Left colon (tissue), 2 donors: ENCODE results near the gene NPSR1. TPM values are rescaled to one million over a fixed set of nuclear protein-coding genes. Genes with fewer than 3 reads are reported as not detected.
"Not testable (repeated sequence)": the region's sequence is repeated elsewhere in the genome, so short reads cannot be mapped to it uniquely, and the experiment has no call there.

Experiments
- ATAC-seq: fragments of 200-7000 bp; cut with Tn5 transposase; one replicate; pipeline ENCODE4 v1.9.1; 2020; ENCODE audit warnings: mild to moderate bottlenecking, moderate library complexity
- DNase-seq, 2 donors: peaks; one replicate each; pipeline ENCODE4 v3.0.0-alpha.2; 2020
- intact Hi-C, 2 donors: fragments of 100-400 bp; cut with DNase I in 1 of 2; cut with micrococcal nuclease in 1 of 2; formaldehyde crosslinking; loops; one replicate each; pipeline versions ENCODE4 v1.11.2 to v1.14.0; 2022; cut with DNase I, micrococcal nuclease
- long read RNA-seq: library from polyadenylated mRNA; unstranded; transcript quantifications from one replicate; pipeline ENCODE4 v2.0.0, GENCODE V29; 2021
- total RNA-seq, 2 donors: library from RNA; stranded (reverse); fragmentation: NEBNext Ultra II Directional; extraction: Animal tissue kit (Norgen Biotek cat#: 25700); gene quantifications; one replicate each; pipeline ENCODE4 v1.2.1, GENCODE V29; 2021
- donor health status: DM: no; HTN: no; CAD: no.
- donor health status: DM: yes; HTN: yes; CAD: no.

Gene NPSR1
- 1 to 10 TPM in 1 of 2 donors, not detected in 1; 1.2 TPM for total RNA-seq
- long read RNA-seq, partial matches to known transcripts, result 0 of 1 reads
- long read RNA-seq, other reads (novel, unspliced or antisense), result 0 of 1 reads

GRCh38 chr7:34657632-34658268, at the start of gene NPSR1:
Gene NPSR1, plus strand, starts transcription at chr7:34658218. Its CDS starts 195 bp downstream, at chr7:34658413.
- peak; percentile 72 for ATAC-seq
- intact Hi-C loops, result no loop called here
- DNase-seq, result no peak

DNA sequence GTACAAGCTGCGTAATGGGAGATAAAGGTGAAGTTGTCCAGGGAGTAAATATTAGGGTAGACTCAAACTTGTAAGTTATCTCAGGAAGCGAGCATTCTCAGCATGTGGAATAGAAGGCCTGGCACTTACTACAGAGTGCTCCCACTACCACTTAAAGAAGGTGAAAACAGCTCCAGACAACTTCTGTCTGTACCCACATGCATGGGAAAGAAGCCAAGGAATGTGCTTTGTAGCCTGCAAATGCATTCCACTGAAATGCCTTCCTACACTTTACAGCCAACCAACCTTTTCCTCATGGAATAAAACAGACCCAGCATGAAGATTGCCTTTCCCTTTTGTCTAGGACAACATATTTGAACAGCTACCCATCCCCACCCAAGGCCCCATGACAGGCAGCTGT, 45.4 kb upstream of the NPSR1 start:
- intact Hi-C loops, result no loop called here
- no peak for ATAC-seq
- DNase-seq, result no peak

DNA sequence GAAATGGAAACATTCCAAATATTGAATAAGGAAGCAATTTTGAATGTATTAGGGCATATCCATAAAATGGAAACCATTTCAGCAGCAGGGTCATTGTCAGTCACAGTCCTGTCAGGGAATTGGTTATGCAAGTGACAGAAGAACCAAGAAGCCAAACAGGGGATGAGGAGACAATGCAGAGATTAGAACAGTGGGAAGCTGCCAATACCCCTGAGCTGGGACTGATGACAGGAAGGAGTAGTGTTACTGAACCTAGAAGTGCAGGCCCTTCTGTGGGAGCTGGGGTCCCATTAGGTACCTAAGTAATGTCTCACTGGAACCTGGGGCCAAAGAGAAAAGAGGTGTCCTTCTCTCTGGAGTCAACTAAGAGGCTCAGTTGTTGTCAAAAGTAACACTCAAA, 37.6 kb upstream of the NPSR1 start:
- intact Hi-C loops, result no loop called here
- ATAC-seq (no peak), DNase-seq (no peak)

DNA sequence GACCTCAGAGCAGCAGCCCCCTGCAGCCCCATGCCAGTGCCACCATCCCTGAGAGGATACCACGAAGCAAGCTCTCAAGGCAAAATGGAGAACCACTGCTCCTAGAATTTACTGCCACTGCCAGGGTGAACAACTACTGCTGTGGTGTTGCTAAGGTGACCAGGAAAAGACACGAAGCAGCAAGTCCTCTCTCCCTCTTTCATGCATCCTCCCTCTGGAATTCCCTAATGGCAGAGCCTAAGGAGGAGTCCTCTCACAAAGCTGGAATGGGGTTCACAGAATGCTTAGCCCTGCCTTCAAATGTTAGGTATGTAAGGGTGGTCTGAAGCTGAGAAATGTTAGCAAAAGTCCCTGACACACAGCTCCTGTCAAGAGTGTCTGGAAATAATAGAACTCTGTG, 35.8 kb upstream of the NPSR1 start:
- no peak for ATAC-seq
- intact Hi-C loops, result no loop called here

DNA sequence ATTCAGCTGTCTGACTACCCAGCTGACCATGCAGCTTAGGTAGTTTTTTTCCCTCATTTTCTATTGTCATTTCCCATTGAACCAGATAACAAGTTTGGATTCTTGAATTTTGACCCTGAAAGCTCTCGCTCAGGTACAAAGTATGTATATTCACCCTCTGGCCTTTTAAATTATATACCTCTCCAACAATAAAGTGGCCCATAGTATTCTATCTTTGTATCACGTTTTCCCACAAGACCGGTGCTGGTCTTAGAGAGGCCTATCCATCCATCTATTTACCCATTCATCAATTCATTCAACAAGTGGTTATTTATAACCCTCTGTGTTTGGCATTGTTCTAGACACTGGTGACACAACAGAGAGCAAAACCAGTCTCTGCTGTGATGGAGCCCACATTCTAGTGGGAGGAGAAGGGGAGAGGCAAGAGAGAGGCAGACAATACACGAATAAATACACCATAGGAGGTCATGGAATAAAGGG, 35.2 kb upstream of the NPSR1 start:
- DNase-seq (no peak), ATAC-seq (no peak)
- intact Hi-C loops, result no loop called here

More for the DNA sequence above, 35.8 kb upstream of the NPSR1 start:
- DNase-seq, result no peak

DNA sequence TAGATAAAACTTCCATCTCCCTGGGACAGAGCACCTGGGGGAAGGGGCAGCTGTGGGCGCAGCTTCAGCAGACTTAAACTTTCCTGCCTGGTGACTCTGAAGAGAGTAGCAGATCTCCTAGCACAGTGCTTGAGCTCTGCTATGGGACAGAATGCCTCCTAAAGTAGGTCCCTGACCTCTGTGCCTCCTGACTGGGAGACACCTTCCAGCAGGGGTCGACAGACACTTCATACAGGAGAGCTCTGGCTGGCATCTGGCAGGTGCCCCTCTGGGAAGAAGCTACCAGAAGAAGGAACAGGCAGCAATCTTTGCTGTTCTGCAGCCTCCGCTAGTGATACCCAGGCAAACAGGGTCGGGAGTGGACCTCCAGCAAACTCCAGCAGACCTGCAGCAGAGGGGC, 29.4 kb upstream of the NPSR1 start:
- intact Hi-C loops, DNase-seq: not testable (repeated sequence)

DNA sequence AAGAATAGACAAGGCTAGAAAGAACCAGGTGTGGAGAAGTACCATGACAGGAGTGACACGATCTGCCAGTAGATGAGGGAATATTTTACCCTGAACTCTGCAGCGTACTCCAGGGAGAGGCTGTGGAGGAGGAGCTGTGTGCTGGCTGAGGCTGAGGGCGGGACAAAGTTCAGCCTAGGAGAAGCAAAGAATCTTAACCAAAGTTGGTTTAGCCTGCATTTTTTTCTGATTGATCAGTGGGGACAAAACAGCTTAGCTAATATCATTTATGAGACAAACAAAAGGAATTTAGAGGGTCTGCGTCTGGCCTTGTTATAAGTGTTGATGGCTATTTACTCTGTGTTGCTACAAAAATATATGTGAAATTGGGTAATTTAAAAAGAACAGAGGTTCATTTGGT, 5.2 kb upstream of the NPSR1 start:
- intact Hi-C loops, result no loop called here
- ATAC-seq (peak; percentile 83), DNase-seq (peak; percentile 34 to 38)

More for the DNA sequence above, 29.4 kb upstream of the NPSR1 start:
- ATAC-seq, result not testable (repeated sequence)

GRCh38 chr7:34653787-34654186, 4.2 kb upstream of the NPSR1 start:
- ATAC-seq (no peak), DNase-seq (no peak)
- intact Hi-C loops, result no loop called here

DNA sequence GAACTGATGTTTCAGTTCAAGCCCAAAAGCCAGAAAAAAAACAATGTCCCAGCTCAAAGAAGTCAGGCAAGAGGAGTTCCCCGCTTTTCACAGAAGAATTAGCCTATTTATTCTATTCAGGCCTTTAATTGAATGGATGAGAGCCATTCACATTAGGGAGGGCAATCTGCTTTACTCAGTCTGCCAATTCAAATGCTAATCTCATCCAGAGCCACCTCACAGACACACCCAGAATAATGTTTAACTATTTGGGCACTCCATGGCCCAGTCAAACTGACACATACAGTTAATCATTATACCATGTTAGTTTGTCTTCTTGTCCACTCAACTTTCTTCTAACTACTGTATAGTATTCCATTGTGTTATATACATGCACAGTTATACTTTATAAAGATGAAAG, 2.6 kb upstream of the NPSR1 start:
- intact Hi-C loops, result no loop called here
- peak; percentile 75 for ATAC-seq
- no peak for DNase-seq

GRCh38 chr7:34656041-34656440, 2.0 kb upstream of the NPSR1 start:
- ATAC-seq, result no peak
- intact Hi-C loops, result no loop called here
- DNase-seq, result no peak

DNA sequence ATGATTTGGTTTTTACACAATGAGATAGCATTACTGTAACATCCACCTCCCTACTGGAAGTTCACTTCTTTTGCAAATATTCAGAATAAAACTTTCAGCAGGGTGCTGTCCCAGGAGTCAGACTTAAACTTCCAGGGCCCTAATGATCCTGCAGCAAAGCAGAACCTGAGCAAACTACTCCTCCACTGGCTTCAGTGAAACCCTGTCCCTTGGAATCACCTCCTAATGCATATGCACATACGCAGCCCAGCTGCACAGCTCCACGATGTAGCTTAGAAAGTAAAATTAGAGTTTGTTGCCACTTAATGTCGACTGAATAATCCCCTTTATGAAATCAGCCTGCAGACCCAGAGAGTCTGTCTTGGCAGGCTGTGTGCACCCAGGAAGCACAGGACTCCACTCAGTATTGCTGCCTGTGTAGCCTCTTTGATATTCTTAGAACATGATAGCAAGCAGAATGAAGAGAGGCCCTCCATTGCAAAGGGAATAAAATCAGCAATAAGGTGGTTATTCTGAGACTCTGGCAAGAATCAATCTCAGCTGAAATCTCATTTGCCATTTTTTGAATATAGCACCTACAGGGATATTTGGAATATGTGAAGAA, 1.6 kb downstream of the NPSR1 start:
- intact Hi-C loops, result no loop called here
- DNase-seq, result no peak
- no peak for ATAC-seq

GRCh38 chr7:34662058-34662708, 4.2 kb downstream of the NPSR1 start:
- DNase-seq (no peak), ATAC-seq (no peak)
- intact Hi-C loops, result no loop called here

DNA sequence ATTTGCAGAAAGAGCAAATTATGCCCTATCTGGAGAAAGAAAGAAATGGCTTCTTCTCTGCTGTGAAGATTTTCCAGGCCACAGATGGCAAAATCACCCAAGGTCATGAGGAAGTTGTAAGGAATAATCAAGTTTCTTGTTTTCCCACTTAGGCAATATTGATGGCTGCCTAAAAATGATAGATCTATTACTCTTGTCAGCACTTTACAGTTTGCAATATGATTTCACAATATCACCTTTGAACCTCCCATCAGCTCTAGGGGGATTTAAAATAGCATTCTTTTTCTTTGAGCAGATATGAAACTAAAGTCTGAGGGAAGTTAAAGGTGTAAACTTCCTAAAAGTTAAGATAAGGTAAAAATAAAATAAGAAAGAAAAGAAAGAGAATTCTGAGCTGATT, 6.7 kb downstream of the NPSR1 start:
- DNase-seq (no peak), ATAC-seq (no peak)
- intact Hi-C loops, result no loop called here

- intact Hi-C loops, result no loop called here
- DNase-seq (no peak), ATAC-seq (no peak)
Observed at GRCh38 chr7:34672430-34672829, 14.4 kb downstream of the NPSR1 start.

DNA sequence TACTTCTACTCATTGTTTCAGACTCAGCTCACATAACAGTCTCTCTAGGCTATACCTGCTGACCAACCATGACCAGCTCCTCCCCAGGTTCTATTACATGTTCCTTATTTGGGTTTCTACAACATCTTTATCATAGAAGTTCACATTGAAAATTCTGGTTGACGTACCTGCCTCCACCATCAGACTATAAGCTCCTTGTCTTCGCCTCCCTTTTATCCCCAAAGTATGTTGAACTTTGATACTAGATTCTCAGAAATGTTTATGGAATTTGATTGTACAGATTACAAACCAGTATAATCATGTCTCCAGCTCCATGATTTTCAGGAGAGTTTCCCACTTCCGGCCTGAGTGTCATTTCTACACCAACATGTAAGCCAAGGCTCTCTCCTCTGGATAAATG, 15.0 kb downstream of the NPSR1 start:
- no peak for ATAC-seq
- DNase-seq, result no peak
- intact Hi-C loops, result no loop called here

- DNase-seq (no peak), ATAC-seq (no peak)
- intact Hi-C loops, result no loop called here
Observed at GRCh38 chr7:34675749-34676374, 17.8 kb downstream of the NPSR1 start.

GRCh38 chr7:34677491-34677890, 19.5 kb downstream of the NPSR1 start:
- no peak for ATAC-seq
- intact Hi-C loops, result no loop called here
- DNase-seq, result no peak

DNA sequence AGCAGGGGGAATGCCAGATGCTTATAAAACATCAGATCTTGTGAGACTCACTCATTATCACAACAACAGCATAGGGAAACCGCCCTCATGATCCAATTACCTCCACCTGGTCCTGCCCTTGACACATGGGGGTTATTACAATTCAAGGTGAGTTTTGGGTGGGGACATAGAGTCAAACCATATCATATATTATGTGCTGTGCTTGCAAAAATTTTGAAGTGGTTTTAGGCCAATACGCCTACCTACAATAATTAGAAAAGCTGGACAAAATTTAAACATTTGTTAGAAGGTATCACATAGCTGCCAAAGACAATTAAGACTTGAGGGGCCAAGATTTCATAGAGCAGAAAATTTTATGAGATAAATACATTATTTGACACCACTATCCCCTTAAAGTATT, 29.5 kb downstream of the NPSR1 start:
- no peak for DNase-seq
- no peak for ATAC-seq
- intact Hi-C loops, result no loop called here

DNA sequence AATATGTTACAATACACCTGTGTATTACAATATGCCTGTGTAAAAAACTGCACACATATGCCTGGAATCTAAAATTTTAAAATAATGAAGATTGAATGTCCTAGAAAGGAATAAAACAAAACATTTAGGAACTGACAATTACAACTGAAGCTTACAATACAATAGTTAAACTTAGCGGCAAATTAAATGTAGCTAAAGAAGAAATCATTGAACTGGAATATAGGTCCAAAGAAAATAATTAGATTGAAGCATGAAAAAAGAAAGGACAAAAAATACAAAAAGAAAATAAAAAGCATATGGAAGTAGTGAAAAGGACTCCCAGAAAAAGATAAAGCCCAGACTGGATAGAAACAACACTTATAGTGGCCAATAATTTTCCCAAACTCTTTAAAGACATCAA, 38.4 kb downstream of the NPSR1 start:
- ATAC-seq, result no peak
- intact Hi-C loops, result no loop called here
- no peak for DNase-seq

GRCh38 chr7:34709771-34710170, 51.8 kb downstream of the NPSR1 start:
- DNase-seq (no peak), ATAC-seq (no peak)
- intact Hi-C loops, result no loop called here
